Embryonic facial prominence (tissue), 1 donor: Measurements from ENCODE around the gene CEACAM6.

ENCODE experiments used
- DNase-seq: peaks from one replicate; pipeline ENCODE4 v3.0.0-alpha.2; 2016; ENCODE audit errors: extremely low spot score

Gene CEACAM6

DNA sequence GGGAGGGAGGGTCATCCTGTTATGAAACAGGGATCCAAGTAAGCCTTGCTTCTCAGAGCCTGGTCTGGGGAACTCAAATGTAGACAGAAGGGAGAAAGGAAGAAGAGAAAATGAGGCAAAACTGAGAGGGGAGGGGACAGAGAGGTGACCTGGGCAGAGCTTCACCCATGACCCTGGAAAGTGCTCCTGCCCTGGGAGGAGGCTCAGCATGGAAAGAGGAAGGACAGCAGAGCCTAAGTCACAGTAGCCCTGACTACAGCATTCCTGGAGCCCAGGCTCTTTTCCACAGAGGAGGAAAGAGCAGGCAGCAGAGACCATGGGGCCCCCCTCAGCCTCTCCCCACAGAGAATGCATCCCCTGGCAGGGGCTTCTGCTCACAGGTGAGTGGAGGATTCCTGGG lies 41.0 kb downstream of the CEACAM6 start, which contains the start of gene CEACAM3:
Gene CEACAM3, plus strand, starts transcription at position 226 of the 400 bp plus-strand sequence. Its CDS starts 91 bp downstream, at position 317.
- DNase-seq: no peak

DNA sequence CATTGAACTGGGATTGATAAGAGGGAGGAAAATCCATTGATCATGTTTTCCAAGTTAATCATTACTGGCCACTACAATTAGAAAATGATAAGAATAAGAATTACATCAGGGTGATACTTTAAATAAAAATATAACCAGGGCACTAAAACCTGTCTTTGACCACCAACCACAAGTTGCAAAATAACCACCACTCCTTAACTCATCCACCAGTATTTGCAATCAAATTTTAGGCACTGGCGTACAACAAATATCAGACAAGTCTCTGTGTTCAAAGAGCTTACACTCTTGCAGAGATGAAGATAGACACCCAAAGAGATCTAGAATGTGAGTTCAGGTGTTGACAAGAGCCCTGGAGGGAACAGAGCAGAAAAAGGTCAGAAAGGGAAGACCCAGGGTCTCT lies 41.6 kb downstream of the CEACAM6 start:
- DNase-seq: no peak

DNA sequence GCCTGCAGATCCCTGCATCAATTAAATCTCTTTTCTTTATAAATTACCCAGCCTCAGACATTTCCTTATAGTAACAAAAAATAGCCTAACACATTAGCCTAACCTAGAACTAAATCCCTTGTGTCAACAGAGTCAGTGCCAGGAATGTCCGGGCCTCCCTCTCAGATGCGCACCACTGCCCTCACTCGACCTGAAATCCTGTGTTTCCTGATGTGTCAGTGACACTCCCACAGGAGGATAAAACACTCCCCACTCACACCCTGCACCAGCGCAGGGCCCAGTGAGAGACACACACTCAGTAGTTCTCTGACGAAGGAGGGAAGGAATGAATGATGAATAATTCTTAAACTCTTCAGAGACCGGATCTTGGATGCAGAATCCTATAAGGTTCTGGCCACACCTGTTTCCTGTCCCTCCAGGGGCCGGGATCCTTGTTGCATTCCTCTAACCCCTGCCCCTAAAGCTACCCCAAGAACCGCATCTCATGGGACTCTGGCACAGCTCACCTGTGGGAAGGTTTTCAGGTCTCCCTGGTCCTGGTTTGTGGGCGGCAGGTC lies 44.2 kb downstream of the CEACAM6 start:
- no peak for DNase-seq

DNA sequence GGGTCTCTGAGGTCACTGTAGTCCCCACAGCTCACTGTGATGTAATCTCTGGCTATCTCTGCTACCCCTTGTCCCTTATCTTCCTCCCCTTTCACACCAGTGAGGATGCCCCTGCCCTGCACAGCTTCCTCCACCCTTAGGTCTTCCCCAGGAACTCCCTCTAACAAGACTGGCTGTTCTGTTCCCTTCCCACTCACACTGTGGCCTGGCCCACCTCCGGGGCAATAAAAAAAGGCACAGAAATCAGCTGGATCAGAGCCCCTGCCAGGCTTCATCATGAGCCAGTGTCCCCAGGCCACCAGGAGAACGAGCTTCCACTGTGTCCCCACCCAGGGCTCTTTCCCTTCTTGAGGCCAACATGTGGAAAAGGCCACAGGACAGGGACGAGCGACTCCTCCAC lies 45.7 kb downstream of the CEACAM6 start:
- DNase-seq: no peak

DNA sequence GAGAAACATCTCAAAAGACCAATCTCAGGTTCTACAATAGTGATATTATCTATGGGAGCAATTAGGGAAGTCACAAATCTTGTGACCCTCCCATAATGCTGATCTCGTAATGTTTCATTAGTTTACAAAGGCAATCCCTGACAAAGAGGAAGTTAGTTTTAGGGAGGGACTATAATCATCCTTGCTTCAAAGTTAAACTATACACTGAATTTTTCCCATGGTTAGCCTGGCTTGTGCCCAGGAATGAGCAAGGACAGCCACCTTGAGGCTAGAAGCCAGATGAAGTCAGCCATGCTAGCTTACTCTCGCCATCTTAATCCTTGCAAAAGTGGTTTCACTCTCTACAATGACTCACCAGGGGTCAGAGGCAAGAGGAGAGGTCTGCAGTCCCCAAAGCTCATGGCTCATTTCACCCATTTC lies 46.5 kb downstream of the CEACAM6 start:
- DNase-seq: no peak

DNA sequence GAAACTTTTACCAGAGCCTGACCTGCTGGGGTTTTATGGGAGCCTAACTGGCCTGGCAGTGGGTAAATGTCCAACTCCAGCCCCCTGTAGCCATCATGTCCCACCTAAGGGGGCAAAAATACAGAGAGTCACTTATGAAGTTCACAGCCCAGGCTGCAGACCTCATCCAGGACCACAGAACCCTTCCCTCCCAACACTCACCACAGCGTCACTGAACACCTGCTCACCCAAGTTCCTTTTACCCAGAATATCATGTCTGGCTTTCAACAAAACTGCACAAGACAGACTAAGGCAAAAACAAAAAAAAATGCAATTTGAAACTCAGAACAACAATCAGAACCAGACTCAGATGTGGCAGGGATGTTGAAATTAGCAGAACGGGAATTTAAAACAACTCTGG lies 47.4 kb downstream of the CEACAM6 start:
- no peak for DNase-seq

DNA sequence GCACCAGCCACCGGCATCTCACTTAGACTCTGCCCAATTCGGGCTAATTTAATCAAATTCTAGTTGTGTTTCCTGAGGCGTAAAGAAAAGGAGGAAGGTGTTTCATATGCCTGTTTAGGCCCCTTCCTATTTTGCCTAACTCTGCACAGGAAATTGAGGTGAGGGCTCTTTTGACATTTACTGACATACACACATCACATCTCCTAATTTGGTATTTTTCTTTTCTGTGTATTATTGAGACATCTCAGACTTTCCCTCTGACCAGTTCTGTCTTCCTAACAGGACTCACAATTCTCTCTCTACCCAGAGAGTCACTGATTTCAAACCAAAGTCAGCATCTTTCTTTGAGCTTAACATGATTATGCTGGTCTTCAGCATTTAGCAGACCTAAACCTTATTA lies 49.0 kb downstream of the CEACAM6 start:
- no peak for DNase-seq

DNA sequence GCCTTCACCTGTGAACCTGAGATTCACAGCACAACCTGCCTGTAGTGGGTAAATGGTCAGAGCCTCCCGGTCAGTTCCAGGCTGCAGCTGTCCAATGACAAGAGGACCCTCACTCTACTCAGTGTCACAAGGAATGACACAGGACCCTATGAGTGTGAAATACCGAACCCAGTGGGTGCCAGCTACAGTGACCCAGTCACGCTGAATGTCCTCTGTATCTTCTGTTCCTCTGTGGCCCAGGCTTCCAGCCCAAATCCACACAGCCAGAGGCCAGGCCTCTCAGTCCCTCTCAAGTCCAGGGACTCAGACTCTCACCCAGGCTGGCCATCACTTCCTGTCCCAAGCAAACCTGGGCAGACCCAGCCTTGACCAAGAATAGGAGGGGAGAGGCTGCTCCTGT lies 51.8 kb downstream of the CEACAM6 start:
- no peak for DNase-seq

DNA sequence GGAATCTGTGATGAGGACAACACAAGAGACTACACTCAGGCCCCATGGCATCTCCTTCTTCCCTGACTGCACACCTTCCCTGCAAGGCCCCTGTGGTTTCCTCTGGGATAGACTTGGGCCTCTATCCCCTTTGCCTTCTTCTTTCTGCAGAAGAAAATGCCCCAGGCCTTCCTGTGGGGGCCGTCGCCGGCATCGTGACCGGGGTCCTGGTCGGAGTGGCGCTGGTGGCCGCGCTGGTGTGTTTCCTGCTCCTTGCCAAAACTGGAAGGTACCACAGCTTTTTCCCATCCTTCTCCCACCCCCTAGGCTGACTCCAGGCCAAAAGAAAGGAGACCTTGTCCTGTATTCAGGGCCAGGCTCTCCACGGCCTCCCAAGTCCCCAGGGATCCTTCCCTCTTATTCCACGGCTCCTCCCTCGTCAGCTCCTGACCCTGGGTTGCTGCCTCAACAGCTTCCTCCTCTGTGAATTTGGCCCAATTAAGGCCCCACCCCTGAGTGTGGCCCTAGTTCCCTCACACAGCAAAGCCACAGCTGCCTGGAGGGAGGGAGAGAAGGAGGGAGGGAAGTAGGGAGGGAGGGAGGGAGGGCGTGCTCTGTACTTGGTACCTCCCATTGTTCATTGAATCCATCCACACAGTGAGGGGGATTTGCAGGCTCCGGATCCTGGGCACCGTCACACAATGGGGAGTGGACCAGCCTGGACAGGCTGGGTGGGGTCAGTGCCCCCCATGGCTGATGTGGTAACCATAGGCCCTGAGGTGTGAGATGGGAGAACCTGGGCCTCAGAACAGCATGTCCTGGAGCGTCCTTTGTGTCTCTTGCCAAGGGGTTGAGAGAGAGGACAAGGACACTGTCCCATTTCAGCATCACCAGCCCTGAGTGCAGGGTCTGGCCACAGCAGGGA lies 53.6 kb downstream of the CEACAM6 start:
- no peak for DNase-seq

DNA sequence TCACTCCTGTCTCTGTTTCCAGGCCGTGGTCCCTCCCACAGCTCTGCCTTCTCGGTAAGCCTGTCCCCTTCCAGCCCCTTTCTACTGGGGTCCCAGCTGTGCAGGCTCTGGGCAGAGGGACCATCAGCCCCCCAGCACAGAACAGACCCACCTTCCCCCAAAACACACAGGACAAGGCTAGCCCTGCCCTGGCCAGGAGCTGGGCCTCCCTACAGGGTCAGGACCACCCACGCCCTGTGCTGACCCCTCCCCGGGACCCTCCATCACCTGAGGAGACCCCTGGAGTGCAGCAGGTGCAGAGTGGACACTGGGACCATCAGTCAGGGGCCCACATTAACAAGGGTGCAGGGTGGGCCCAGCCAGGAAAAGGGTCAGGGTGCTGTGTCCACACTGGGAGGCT lies 55.0 kb downstream of the CEACAM6 start:
- DNase-seq: no peak

DNA sequence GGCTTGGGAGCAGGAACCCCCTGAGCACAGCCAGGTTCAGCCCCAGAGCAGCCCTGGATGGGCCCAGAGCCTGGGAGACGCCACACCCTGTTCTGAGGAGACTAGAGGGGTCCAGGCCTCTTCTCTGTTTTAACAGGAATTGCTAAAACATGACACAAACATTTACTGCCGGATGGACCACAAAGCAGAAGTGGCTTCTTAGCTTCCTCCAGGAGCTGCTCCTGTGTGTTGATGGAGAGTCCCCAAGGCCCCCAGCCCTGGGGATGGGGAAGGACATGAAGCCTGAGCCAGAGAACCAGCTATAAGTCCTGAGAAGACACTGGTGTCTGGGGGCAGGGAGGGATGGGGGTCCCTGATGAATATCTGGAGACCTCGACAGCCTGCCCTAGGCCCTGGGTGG lies 55.7 kb downstream of the CEACAM6 start:
- DNase-seq: no peak

DNA sequence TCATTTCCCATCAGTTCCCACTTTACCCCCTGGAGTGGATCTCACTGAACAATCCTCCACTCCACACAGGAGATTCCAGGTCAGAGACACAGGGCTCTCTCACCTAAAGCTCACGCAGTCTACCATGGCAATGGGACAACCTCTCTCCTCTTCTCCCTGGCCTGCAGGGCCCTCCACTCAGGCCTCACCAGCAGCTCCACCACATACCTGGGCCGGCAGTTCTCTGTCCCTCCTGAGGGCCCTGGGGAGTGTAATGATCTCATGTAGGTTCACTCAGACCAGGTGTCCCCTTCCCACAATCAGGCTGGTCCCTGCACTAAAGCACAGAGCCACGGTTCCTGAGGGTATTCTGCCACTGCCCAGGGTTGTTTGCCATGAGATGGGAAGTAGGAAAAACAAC lies 56.7 kb downstream of the CEACAM6 start:
- DNase-seq: no peak

DNA sequence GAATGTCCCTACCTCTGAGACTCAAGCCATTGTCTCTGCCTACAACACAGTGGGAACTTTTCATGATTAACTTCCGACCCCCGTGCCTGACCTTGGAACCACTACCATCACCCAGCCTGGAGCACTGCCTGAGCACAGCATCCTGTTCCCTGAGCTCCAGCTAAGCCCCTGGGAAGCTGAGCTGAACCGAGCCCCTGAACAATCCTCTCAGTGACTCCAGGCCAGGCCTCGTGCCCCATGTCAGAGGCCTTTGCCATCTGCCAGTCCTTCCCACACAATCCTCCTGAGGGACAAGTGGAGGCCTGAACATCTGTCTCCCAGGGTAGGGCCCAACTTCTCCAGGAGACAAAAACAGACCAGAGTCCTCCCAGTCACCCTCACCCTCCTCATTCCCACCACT lies 58.6 kb downstream of the CEACAM6 start:
- no peak for DNase-seq

DNA sequence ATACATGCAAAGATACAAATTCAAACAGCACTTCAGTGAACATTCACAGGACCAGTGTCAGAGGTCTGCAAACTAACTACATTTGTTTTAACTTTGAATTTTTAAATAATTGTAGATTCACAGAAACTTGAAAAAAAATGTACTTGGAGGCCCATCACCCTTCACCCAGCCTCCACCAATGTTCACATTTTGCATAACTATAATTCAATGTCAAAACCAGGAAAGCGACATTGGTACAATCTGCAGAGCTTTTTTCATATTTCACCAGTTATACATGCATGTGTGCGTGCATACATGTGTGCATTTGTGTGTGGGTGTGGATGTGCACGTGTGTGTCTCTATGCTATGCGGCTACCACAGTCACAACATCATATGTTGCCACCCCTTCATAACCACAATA lies 60.0 kb downstream of the CEACAM6 start:
- no peak for DNase-seq

DNA sequence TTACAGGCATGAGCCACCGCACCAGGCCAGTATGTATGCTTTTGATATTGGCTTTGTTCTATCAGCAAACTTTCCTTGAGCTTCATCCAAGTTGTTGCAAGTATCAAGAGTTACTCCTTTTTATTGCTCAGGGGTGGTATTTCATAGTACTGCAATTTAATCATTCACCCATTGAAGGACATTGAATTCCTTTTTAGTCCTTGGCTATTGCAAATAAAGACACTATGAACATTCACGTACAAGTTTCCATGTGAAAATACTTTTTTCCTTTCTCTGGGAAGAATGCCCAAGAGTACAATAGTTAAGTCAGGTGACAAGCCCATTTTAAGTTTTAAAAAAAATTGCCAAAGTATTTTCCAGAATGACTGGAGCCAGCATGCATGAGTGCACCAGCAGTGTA lies 61.4 kb downstream of the CEACAM6 start:
- no peak for DNase-seq

DNA sequence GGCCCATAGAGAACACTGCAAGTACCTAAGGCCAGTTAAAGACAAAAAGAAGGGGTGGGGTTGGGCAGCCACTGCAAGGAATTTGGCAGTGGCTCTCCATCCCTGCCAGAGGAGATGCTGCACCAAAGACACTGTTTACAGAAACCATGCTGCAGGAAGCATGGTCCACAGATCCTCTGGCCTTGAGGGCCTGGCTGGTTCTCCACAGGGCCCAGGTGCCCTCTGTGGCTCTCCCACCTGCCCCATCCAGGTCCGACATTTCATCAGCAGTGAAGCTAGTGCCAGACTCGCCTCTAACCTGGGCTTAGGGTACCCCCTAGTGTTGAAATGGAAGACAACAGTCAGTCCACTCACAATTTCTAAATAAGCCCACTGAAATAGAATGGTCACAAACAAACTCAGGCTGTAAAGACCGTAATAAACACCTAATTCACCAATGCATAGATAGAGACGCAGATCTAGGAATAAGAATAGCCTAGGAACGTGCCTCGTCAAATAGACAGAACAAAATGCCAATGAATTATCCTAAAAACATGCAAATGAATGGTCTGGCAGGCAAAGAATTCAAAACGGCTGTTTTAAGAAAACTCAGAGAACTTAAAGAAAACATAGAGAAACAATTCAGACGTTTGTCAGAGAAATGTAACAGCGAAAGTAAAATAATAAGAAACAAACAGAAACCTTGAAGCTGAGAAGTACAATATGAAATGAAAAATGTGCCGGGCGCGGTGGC lies 65.8 kb downstream of the CEACAM6 start:
- no peak for DNase-seq
